Measurements from ENCODE around the gene ZFP36L2.

ZFP36L2 gene

DNA sequence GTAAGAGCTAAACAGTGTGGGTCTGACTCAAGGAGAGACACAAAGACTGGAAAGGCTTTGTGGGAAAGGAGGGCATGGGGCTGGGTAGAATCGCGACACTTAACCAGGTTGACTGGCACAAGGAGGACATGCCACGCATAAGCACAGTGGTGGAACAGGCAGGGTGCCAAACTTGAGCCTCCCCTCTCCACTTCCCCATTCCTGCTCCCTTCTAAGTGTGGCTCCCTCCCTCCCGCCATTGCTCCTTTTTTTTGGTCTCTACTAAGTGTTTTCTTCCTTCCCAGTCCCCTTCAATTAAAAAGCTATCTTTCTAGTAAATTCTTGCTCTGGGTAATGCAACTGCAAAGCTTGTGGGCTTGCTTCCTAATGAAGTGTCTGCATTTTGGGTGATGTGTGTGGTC, 40.3 kb upstream of the ZFP36L2 start:
- Histone ChIP-seq H3K4me1 (ENCODE audit: control insufficient read depth, insufficient read depth, low read length) (no peaks in the 10 kb centered on the region), H3K36me3 (ENCODE audit: control insufficient read depth in 2 of 2, insufficient read depth in 1 of 2, low read length in 2 of 2) (no peaks in the 10 kb centered on the region; a peak in 1 of 3 replicates), H3K9me3 (ENCODE audit: control insufficient read depth, insufficient read depth, low read depth, low read length) (no peaks in the 10 kb centered on the region), H3K4me3 (ENCODE audit: low read depth, low read length) (no peak overlapping the region), H3K27ac (ENCODE audit: extremely low read depth, low read depth, low read length) (no peak overlapping the region)
- ChIA-PET CTCF (interaction anchor here (0.6 kb wide), 1 partner anchor 405 kb away, joined by 4 read pairs; no protein-coding TSS in a partner anchor), POLR2A (no interaction called here)
- TF ChIP-seq ZNF561 (tag by site-specific recombination; IDR thresholded peaks at IDR 0.05; ENCODE audit: borderline replicate concordance) (no peak), ZNF548 (tag by site-specific recombination; IDR thresholded peaks at IDR 0.05) (no peak), OSR2 (tag by site-specific recombination; IDR thresholded peaks at IDR 0.05) (no peak), ZNF664 (tag by site-specific recombination; IDR thresholded peaks at IDR 0.05) (no peak), ZSCAN18 (tag by site-specific recombination; IDR thresholded peaks at IDR 0.05) (no peak), ZSCAN5A (tag by site-specific recombination; IDR thresholded peaks at IDR 0.05) (no peak), ZNF692 (tag by site-specific recombination; IDR thresholded peaks at IDR 0.05) (no peak), ZNF449 (tag by site-specific recombination; IDR thresholded peaks at IDR 0.05) (no peak), ZNF248 (tag by site-specific recombination; IDR thresholded peaks at IDR 0.05) (no peak), ZNF335 (tag by site-specific recombination; conservative IDR thresholded peaks at IDR 0.05) (no peak), ZNF350 (tag by site-specific recombination; IDR thresholded peaks at IDR 0.05) (no peak), HIC1 (tag by site-specific recombination; IDR thresholded peaks at IDR 0.05) (no peak), ZNF747 (tag by site-specific recombination; IDR thresholded peaks at IDR 0.05) (no peak)
- TF ChIP-seq, protein P1, sequence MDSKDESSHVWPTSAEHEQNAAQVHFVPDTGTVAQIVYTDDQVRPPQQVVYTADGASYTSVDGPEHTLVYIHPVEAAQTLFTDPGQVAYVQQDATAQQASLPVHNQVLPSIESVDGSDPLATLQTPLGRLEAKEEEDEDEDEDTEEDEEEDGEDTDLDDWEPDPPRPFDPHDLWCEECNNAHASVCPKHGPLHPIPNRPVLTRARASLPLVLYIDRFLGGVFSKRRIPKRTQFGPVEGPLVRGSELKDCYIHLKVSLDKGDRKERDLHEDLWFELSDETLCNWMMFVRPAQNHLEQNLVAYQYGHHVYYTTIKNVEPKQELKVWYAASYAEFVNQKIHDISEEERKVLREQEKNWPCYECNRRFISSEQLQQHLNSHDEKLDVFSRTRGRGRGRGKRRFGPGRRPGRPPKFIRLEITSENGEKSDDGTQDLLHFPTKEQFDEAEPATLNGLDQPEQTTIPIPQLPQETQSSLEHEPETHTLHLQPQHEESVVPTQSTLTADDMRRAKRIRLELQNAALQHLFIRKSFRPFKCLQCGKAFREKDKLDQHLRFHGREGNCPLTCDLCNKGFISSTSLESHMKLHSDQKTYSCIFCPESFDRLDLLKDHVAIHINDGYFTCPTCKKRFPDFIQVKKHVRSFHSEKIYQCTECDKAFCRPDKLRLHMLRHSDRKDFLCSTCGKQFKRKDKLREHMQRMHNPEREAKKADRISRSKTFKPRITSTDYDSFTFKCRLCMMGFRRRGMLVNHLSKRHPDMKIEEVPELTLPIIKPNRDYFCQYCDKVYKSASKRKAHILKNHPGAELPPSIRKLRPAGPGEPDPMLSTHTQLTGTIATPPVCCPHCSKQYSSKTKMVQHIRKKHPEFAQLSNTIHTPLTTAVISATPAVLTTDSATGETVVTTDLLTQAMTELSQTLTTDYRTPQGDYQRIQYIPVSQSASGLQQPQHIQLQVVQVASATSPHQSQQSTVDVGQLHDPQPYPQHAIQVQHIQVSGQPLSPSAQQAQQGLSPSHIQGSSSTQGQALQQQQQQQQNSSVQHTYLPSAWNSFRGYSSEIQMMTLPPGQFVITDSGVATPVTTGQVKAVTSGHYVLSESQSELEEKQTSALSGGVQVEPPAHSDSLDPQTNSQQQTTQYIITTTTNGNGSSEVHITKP (tag by site-specific recombination; IDR thresholded peaks at IDR 0.05): no peak
- TF ChIP-seq, protein P2, sequence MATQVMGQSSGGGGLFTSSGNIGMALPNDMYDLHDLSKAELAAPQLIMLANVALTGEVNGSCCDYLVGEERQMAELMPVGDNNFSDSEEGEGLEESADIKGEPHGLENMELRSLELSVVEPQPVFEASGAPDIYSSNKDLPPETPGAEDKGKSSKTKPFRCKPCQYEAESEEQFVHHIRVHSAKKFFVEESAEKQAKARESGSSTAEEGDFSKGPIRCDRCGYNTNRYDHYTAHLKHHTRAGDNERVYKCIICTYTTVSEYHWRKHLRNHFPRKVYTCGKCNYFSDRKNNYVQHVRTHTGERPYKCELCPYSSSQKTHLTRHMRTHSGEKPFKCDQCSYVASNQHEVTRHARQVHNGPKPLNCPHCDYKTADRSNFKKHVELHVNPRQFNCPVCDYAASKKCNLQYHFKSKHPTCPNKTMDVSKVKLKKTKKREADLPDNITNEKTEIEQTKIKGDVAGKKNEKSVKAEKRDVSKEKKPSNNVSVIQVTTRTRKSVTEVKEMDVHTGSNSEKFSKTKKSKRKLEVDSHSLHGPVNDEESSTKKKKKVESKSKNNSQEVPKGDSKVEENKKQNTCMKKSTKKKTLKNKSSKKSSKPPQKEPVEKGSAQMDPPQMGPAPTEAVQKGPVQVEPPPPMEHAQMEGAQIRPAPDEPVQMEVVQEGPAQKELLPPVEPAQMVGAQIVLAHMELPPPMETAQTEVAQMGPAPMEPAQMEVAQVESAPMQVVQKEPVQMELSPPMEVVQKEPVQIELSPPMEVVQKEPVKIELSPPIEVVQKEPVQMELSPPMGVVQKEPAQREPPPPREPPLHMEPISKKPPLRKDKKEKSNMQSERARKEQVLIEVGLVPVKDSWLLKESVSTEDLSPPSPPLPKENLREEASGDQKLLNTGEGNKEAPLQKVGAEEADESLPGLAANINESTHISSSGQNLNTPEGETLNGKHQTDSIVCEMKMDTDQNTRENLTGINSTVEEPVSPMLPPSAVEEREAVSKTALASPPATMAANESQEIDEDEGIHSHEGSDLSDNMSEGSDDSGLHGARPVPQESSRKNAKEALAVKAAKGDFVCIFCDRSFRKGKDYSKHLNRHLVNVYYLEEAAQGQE (tag by site-specific recombination; IDR thresholded peaks at IDR 0.05): no peak
- TF ChIP-seq, protein P3, sequence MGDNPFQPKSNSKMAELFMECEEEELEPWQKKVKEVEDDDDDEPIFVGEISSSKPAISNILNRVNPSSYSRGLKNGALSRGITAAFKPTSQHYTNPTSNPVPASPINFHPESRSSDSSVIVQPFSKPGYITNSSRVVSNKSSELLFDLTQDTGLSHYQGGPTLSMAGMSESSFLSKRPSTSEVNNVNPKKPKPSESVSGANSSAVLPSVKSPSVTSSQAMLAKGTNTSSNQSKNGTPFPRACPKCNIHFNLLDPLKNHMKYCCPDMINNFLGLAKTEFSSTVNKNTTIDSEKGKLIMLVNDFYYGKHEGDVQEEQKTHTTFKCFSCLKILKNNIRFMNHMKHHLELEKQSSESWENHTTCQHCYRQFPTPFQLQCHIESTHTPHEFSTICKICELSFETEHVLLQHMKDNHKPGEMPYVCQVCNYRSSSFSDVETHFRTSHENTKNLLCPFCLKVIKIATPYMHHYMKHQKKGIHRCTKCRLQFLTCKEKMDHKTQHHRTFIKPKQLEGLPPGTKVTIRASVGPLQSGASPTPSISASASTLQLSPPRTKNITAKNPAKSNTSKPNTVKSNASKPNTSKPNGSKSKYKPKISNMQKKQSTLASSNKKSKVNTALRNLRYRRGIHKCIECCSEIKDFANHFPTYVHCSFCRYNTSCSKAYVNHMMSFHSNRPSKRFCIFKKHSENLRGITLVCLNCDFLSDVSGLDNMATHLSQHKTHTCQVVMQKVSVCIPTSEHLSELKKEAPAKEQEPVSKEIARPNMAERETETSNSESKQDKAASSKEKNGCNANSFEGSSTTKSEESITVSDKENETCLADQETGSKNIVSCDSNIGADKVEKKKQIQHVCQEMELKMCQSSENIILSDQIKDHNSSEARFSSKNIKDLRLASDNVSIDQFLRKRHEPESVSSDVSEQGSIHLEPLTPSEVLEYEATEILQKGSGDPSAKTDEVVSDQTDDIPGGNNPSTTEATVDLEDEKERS (tag by site-specific recombination; IDR thresholded peaks at IDR 0.05): no peak
